K562 (cell line): ENCODE measurements around the gene HPN. TPM values are rescaled to one million over a fixed set of nuclear protein-coding genes. Genes with fewer than 3 reads are reported as not detected.
A peak's percentile ranks its signal among the peaks of the same experiment; 100 is the strongest.
"Not testable (repeated sequence)": the region's sequence is repeated elsewhere in the genome, so short reads cannot be mapped to it uniquely, and the experiment has no call there.

Experiments used
- ATAC-seq: fragments of 200-7000 bp; cut with Tn5 transposase; 3 replicates; pipeline ENCODE4 v1.9.1; 2020; ENCODE audit warnings: moderate library complexity
- BruUV-seq: library from RNA; stranded (reverse); fragments of 400-500 nt; replicated peaks from 2 replicates; lab custom pipeline; 2021; lab: Mats Ljungman, UMichigan
- CTCF ChIA-PET: fragments of 300-600 bp; formaldehyde crosslinking; extraction: SDS; loops from one replicate; lab custom pipeline; 2021; ENCODE audit warnings: low intra/inter-chr PET ratio; lab: Yijun Ruan, JAX
- POLR2A ChIA-PET: fragments of 300-600, 350-650 bp; sonication (Branson Sonifier 250); formaldehyde crosslinking; extraction: SDS; loops from one replicate; lab custom pipeline; 2021; ENCODE audit warnings: antibody characterized with exemption, inconsistent platforms; lab: Yijun Ruan, JAX
- DNase-seq, 4 experiments: peaks; one replicate each; pipeline versions ENCODE4 v3.0.0 to v3.0.0-alpha.2; 2011 to 2018; ENCODE audit warnings: low spot score in 3 of 4, mixed read lengths in 3 of 4; ENCODE audit errors: extremely low read depth in 1 of 4
- FAIRE-seq: peaks from 2 replicates; lab custom pipeline; 2011; peaks lifted over from hg19 to GRCh38; lab: Jason Lieb, UNC
- H2AFZ ChIP-seq: 2 replicates; pipeline ENCODE4 v1.6.0; 2011; ENCODE audit warnings: low read depth, low read length, control low read depth, inconsistent platforms
- H3K27ac ChIP-seq: fragments of 200-600 bp; 3 replicates; pipeline ENCODE4 v1.8.0; 2011; ENCODE audit warnings: low read depth, mild to moderate bottlenecking, control low read depth, inconsistent platforms, low read length, moderate library complexity, mixed read lengths; ENCODE audit errors: extremely low read depth
- H3K27me3 ChIP-seq, 2 experiments: fragments of 300-600 bp in 1 of 2; 2 replicates in 1 of 2; 3 replicates in 1 of 2; pipeline versions ENCODE4 v1.6.0 to v1.8.0; 2011; ENCODE audit warnings: inconsistent platforms in 2 of 2, low read length in 2 of 2, mild to moderate bottlenecking in 1 of 2, mixed read lengths in 1 of 2, moderate library complexity in 1 of 2; ENCODE audit not compliant: control insufficient read depth in 2 of 2, insufficient read depth in 2 of 2
- H3K36me3 ChIP-seq: fragments of 300-600 bp; 3 replicates; pipeline ENCODE4 v1.8.0; 2011; ENCODE audit warnings: mild to moderate bottlenecking, low read length, inconsistent platforms; ENCODE audit not compliant: control insufficient read depth, insufficient read depth
- H3K4me1 ChIP-seq, 2 experiments: fragments of 200-600 bp in 1 of 2; replicated peaks in 1 of 2; 2 replicates in 1 of 2; 3 replicates in 1 of 2; pipeline versions ENCODE4 v1.5.1 to v1.8.0; 2011; ENCODE audit warnings: inconsistent platforms in 2 of 2, low read length in 2 of 2, mild to moderate bottlenecking in 1 of 2, mixed read lengths in 1 of 2, moderate library complexity in 1 of 2; ENCODE audit not compliant: control insufficient read depth in 2 of 2, insufficient read depth in 2 of 2
- H3K4me2 ChIP-seq: 2 replicates; pipeline ENCODE4 v1.6.1; 2011; ENCODE audit warnings: low read length, control low read depth, inconsistent platforms, mixed read lengths; ENCODE audit not compliant: insufficient read depth
- H3K4me3 ChIP-seq: fragments of 200-600 bp; sonication (generic), shearing (Covaris generic); 2 replicates; pipeline ENCODE4 v1.5.1; 2016; ENCODE audit warnings: control low read depth, inconsistent platforms
- H3K79me2 ChIP-seq: fragments of 200-600 bp; 3 replicates; pipeline ENCODE4 v1.8.0; 2011; ENCODE audit warnings: low read length, inconsistent platforms; ENCODE audit not compliant: control insufficient read depth, insufficient read depth
- H3K9ac ChIP-seq, 2 experiments: 2 replicates each; pipeline versions ENCODE4 v1.6.0 to v1.6.1; 2011; ENCODE audit warnings: low read depth in 2 of 2, low read length in 2 of 2, control low read depth in 1 of 2, inconsistent platforms in 1 of 2, mild to moderate bottlenecking in 1 of 2, mixed read lengths in 1 of 2; ENCODE audit not compliant: insufficient read depth in 1 of 2
- H3K9me1 ChIP-seq: one replicate; pipeline ENCODE4 v1.6.0; 2011; ENCODE audit warnings: inconsistent platforms, mild to moderate bottlenecking, low read length, moderate library complexity; ENCODE audit not compliant: control insufficient read depth, insufficient read depth
- H3K9me3 ChIP-seq: replicated peaks from 2 replicates; pipeline ENCODE4 v1.5.1; 2011; ENCODE audit warnings: low read depth, low read length, inconsistent platforms; ENCODE audit not compliant: control insufficient read depth, insufficient read depth
- H4K20me1 ChIP-seq: replicated peaks from 2 replicates; pipeline ENCODE4 v1.6.1; 2011; ENCODE audit warnings: low read length, inconsistent platforms, mixed read lengths; ENCODE audit not compliant: control insufficient read depth, insufficient read depth
- CREBBP ChIP-seq: IDR thresholded peaks from one replicate; pipeline ENCODE4 v1.6.1; 2012; ENCODE audit warnings: low read depth, mild to moderate bottlenecking, control low read depth, inconsistent platforms, low read length
- GTF2F1 ChIP-seq: IDR thresholded peaks from 2 replicates; pipeline ENCODE4 v1.6.1; 2011; ENCODE audit warnings: low read depth, low read length, improper control_type of control experiment
- MCM3 ChIP-seq: fragments of 450-650 bp; IDR thresholded peaks from 2 replicates; pipeline ENCODE4 v1.6.1; 2016
- NFIC ChIP-seq: fragments of 450-650 bp; IDR thresholded peaks from 2 replicates; pipeline ENCODE4 v1.6.1; 2017; ENCODE audit warnings: mild to moderate bottlenecking, inconsistent platforms
- SNIP1 ChIP-seq: fragments of 450-650 bp; IDR thresholded peaks from 2 replicates; pipeline ENCODE4 v1.7.1; 2017; ENCODE audit warnings: low read depth, mild to moderate bottlenecking
- ZNF444 ChIP-seq: fragments of 250-450 bp; sonication (Bioruptor Pico); IDR thresholded peaks from 2 replicates; pipeline ENCODE4 v1.4.0; 2020; ENCODE audit warnings: mild to moderate bottlenecking, moderate library complexity
- ZSCAN29 ChIP-seq: fragments of 450-650 bp; IDR thresholded peaks from 2 replicates; pipeline ENCODE4 v1.6.1; 2017
- WGBS: fragments of 100-300 bp; shearing (Covaris generic); methylation state at CpG from one replicate; pipeline ENCODE4 v1.1.6; 2016; ENCODE audit warnings: low coverage, mixed read lengths; ENCODE audit not compliant: insufficient coverage; ENCODE audit errors: missing lambda C conversion rate; 5-methylcytosine and 5-hydroxymethylcytosine counted together
- in situ Hi-C: fragments of 300-500 bp; cut with MboI; formaldehyde crosslinking; loops from 4 replicates; pipeline ENCODE4 v1.15.0; 2018; ENCODE audit warnings: inconsistent platforms, mixed read lengths
- intact Hi-C: fragments of 100-400 bp; cut with micrococcal nuclease; formaldehyde crosslinking; loops from 2 replicates; pipeline ENCODE4 v1.14.2; 2022
- polyA plus RNA-seq, 8 experiments: library from polyadenylated mRNA; depleted of rRNA in 4 of 8; stranded (reverse) in 5 of 8; unstranded in 3 of 8; fragments of >200 nt; fragmentation: Nextera tagmentation in 2 of 8; fragmentation: Illumina TruSeq in 1 of 8; extraction: Ambion mirVana in 2 of 8; extraction: Trizol in 1 of 8; gene quantifications; 2 replicates each; pipeline versions ENCODE4 v1.2.1 to v1.2.3, GENCODE V29; 2011 to 2014; ENCODE audit warnings: inconsistent platforms in 1 of 8, missing spikeins in 1 of 8
- total RNA-seq, 7 experiments: library from RNA; depleted of rRNA in 6 of 7; stranded (reverse); fragments of >200 nt in 6 of 7; fragmentation: Illumina TruSeq in 2 of 7; extraction: Trizol in 2 of 7; gene quantifications; 2 replicates each; pipeline versions ENCODE4 v1.2.1 to v1.2.3, GENCODE V29; 2011 to 2021; ENCODE audit warnings: low replicate concordance in 1 of 7

The HPN gene
- total and polyA plus RNA-seq, 9 of the 15 experiments (the other 6 are each of a cell fraction or from before 2014, with no cell fraction given): 0.10 to 0.20 TPM; not detected in 7

GRCh38 chr19:35005256-35005977 lies 36.1 kb upstream of the HPN start:
- FAIRE-seq: no peak
- POLR2A ChIA-PET: interaction anchor here (0.7 to 1.3 kb wide), 3 partner anchors 9 to 375 kb away, joined by 3 to 4 read pairs (median 4); no protein-coding TSS in a partner anchor
- H4K20me1 ChIP-seq: peaks cover 6% of the 10 kb centered on the region
- TF ChIP-seq SNIP1 (no peak), GTF2F1 (no peak), CREBBP (no peak), ZSCAN29 (no peak), MCM3 (no peak), ZNF444 (CRISPR knock-in tag) (no peak), NFIC (no peak)
- TF ChIP-seq, all 486 proteins: peak for 0
- Histone ChIP-seq H3K9ac (peak overlapping the region in 1 of 2 experiments; percentile 43; a peak in 1 of 4 replicates), H3K4me3 (no peak overlapping the region), H3K4me2 (no peak overlapping the region), H3K9me3 (no peaks in the 10 kb centered on the region), H3K27ac (no peak overlapping the region), H2AFZ (no peak overlapping the region), H3K9me1 (no peaks in the 10 kb centered on the region), H3K27me3 (no peaks in the 10 kb centered on the region), H3K36me3 (peaks cover 65% of the 10 kb centered on the region; the same call in 2 of the 3 replicates), H3K79me2 (peaks cover 62% of the 10 kb centered on the region), H3K4me1 (peaks cover 19 to 48% of the 10 kb centered on the region in 2 experiments)
- intact Hi-C loops: no loop called here
- DNase-seq (no peak), ATAC-seq (no peak)
- in situ Hi-C loops: no loop called here
- 91% methylated on average over 6 of the region's 11 CpGs for WGBS
- CTCF ChIA-PET: no interaction called here
- no TSS peak for BruUV-seq

- BruUV-seq, H3K9me3 ChIP-seq, FAIRE-seq, H3K27ac ChIP-seq, intact Hi-C loops, in situ Hi-C loops, DNase-seq, H3K9ac ChIP-seq, H4K20me1 ChIP-seq, H3K4me2 ChIP-seq, H2AFZ ChIP-seq, H3K27me3 ChIP-seq, ATAC-seq, H3K4me3 ChIP-seq, H3K9me1 ChIP-seq, CTCF ChIA-PET: not testable (repeated sequence)
- H3K4me1 ChIP-seq: peaks cover 19 to 43% of the 10 kb centered on the region in 2 experiments
- H3K36me3 ChIP-seq: peaks cover 71% of the 10 kb centered on the region; the same call in 2 of the 3 replicates
- H3K79me2 ChIP-seq: peaks cover 56% of the 10 kb centered on the region
- WGBS: 97% methylated on average over 6 of the region's 6 CpGs
- POLR2A ChIA-PET: interaction anchor here (0.6 to 1.3 kb wide), 5 partner anchors 9 to 212 kb away, joined by 3 to 4 read pairs (median 4); no protein-coding TSS in a partner anchor
Observed at GRCh38 chr19:35006007-35006341, 35.5 kb upstream of the HPN start.
